CD14-positive monocyte (primary cell): ENCODE measurements around the gene INPP5B. TPM values are rescaled to one million over a fixed set of nuclear protein-coding genes. Genes with fewer than 3 reads are reported as not detected.
A peak's percentile ranks its signal among the peaks of the same experiment; 100 is the strongest.
"Not testable (repeated sequence)": the region's sequence is repeated elsewhere in the genome, so short reads cannot be mapped to it uniquely, and the experiment has no call there.

ENCODE experiments used
- DNase-seq, 3 donors: peaks; one replicate each; pipeline ENCODE4 v3.0.0-alpha.2; 2011 to 2022
- H2AFZ ChIP-seq: 2 replicates; pipeline ENCODE4 v1.6.0; 2012; ENCODE audit warnings: mild to moderate bottlenecking, low read depth, low read length, inconsistent platforms; ENCODE audit not compliant: insufficient read depth, poor library complexity, severe bottlenecking
- H3K27ac ChIP-seq, 2 donors: 1 replicate in 1 of 2; 2 replicates in 1 of 2; pipeline ENCODE4 v1.5.1; 2012 to 2013; ENCODE audit warnings: low read length in 2 of 2, control low read depth in 1 of 2, inconsistent platforms in 1 of 2, low read depth in 1 of 2, mild to moderate bottlenecking in 1 of 2
- H3K27me3 ChIP-seq, 2 donors: one replicate each; pipeline versions ENCODE4 v1.6.0 to v1.6.1; 2011 to 2013; ENCODE audit warnings: low read length in 2 of 2; ENCODE audit not compliant: control insufficient read depth in 2 of 2, insufficient read depth in 2 of 2
- H3K36me3 ChIP-seq, 2 donors: replicated peaks in 1 of 2; 1 replicate in 1 of 2; 2 replicates in 1 of 2; pipeline versions ENCODE4 v1.5.1 to v1.6.1; 2012 to 2013; ENCODE audit warnings: low read length in 2 of 2, control low read depth in 1 of 2, inconsistent platforms in 1 of 2, mild to moderate bottlenecking in 1 of 2; ENCODE audit not compliant: insufficient read depth in 2 of 2, control insufficient read depth in 1 of 2
- H3K4me1 ChIP-seq, 2 donors: 1 replicate in 1 of 2; 2 replicates in 1 of 2; pipeline versions ENCODE4 v1.5.1 to v1.6.1; 2012 to 2013; ENCODE audit warnings: low read length in 2 of 2, control low read depth in 1 of 2, inconsistent platforms in 1 of 2, mild to moderate bottlenecking in 1 of 2, moderate library complexity in 1 of 2; ENCODE audit not compliant: insufficient read depth in 2 of 2, control insufficient read depth in 1 of 2
- H3K4me2 ChIP-seq: replicated peaks from 2 replicates; pipeline ENCODE3; 2012; ENCODE audit warnings: low read length, moderate library complexity, mild to moderate bottlenecking; ENCODE audit not compliant: poor library complexity, severe bottlenecking; ENCODE audit errors: extremely low read depth
- H3K4me3 ChIP-seq, 3 experiments: fragments of 200-600 bp in 1 of 3; sonication (generic) in 1 of 3; replicated peaks in 1 of 3; 1 replicate in 2 of 3; 2 replicates in 1 of 3; pipeline ENCODE4 v1.5.1; 2011 to 2013; ENCODE audit warnings: low read length in 3 of 3, mild to moderate bottlenecking in 3 of 3, control low read depth in 2 of 3, low read depth in 2 of 3, inconsistent platforms in 1 of 3, moderate library complexity in 1 of 3
- H3K79me2 ChIP-seq: 2 replicates; pipeline ENCODE4 v1.6.0; 2012; ENCODE audit warnings: mild to moderate bottlenecking, control low read depth, inconsistent platforms, low read length, moderate library complexity; ENCODE audit not compliant: insufficient read depth
- H3K9ac ChIP-seq: 2 replicates; pipeline ENCODE4 v1.6.0; 2017; ENCODE audit warnings: low read length, mild to moderate bottlenecking; ENCODE audit not compliant: insufficient read depth, poor library complexity, severe bottlenecking
- H3K9me3 ChIP-seq, 2 donors: replicated peaks in 1 of 2; 1 replicate in 1 of 2; 2 replicates in 1 of 2; pipeline versions ENCODE4 v1.5.1 to v1.6.1; 2012 to 2013; ENCODE audit warnings: low read length in 2 of 2, control low read depth in 1 of 2; ENCODE audit not compliant: control insufficient read depth in 1 of 2, insufficient read depth in 1 of 2
- H4K20me1 ChIP-seq: 2 replicates; pipeline ENCODE4 v1.6.0; 2012; ENCODE audit warnings: mild to moderate bottlenecking, low read length, control low read depth, moderate library complexity; ENCODE audit not compliant: insufficient read depth
- H3K27ac Mint-ChIP-seq, 7 donors: one replicate each; pipeline ENCODE4 v1.8.0; 2020; ENCODE audit warnings: mild to moderate bottlenecking in 7 of 7, mixed read lengths in 7 of 7, moderate library complexity in 6 of 7, inconsistent platforms in 2 of 7
- H3K27me3 Mint-ChIP-seq, 3 donors: one replicate each; pipeline ENCODE4 v1.8.0; 2021 to 2022; ENCODE audit warnings: low read depth in 3 of 3, mild to moderate bottlenecking in 3 of 3, mixed read lengths in 3 of 3, moderate library complexity in 3 of 3, inconsistent platforms in 1 of 3
- H3K36me3 Mint-ChIP-seq, 2 donors: one replicate each; pipeline ENCODE4 v1.8.0; 2020; ENCODE audit warnings: mixed read lengths in 2 of 2, inconsistent platforms in 1 of 2, mild to moderate bottlenecking in 1 of 2
- H3K4me1 Mint-ChIP-seq: one replicate; pipeline ENCODE4 v1.8.0; 2020; ENCODE audit warnings: mild to moderate bottlenecking, mixed read lengths
- H3K4me3 Mint-ChIP-seq, 2 donors: one replicate each; pipeline ENCODE4 v1.8.0; 2020; ENCODE audit warnings: mild to moderate bottlenecking in 2 of 2, mixed read lengths in 2 of 2, moderate library complexity in 1 of 2
- H3K9me3 Mint-ChIP-seq, 7 donors: one replicate each; pipeline ENCODE4 v1.8.0; 2020 to 2022; ENCODE audit warnings: mixed read lengths in 7 of 7, mild to moderate bottlenecking in 6 of 7, moderate library complexity in 6 of 7, inconsistent platforms in 2 of 7
- CTCF ChIP-seq: fragments of 200-600 bp; IDR thresholded peaks from one replicate; pipeline ENCODE4 v1.8.0; 2022; ENCODE audit warnings: antibody characterized with exemption, mild to moderate bottlenecking
- WGBS: methylation state at CpG from one replicate; pipeline ENCODE4 v1.1.5; 2013; ENCODE audit warnings: missing lambda C conversion rate; ENCODE audit not compliant: insufficient coverage; 5-methylcytosine and 5-hydroxymethylcytosine counted together
- intact Hi-C, 2 donors: fragments of 100-400 bp; cut with micrococcal nuclease; formaldehyde crosslinking; loops; one replicate each; pipeline versions ENCODE4 v1.15.0 to v1.15.1; 2023
- polyA plus RNA-seq, 3 donors: library from polyadenylated mRNA; depleted of rRNA in 1 of 3; unstranded in 2 of 3; stranded (reverse) in 1 of 3; fragments of 300-500 nt in 2 of 3; fragments of >200 nt in 1 of 3; fragmentation: Illumina TruSeq in 2 of 3; gene quantifications; 1 replicate in 2 of 3; 2 replicates in 1 of 3; pipeline ENCODE4 v1.2.3, GENCODE V29; 2012 to 2021

Gene INPP5B
- polyA plus RNA-seq, 3 donors = 3.0 to 13.1 (median 5.8) TPM

GRCh38 chr1:37914719-37915475 is 32.0 kb downstream of the INPP5B start:
- H3K4me3 Mint-ChIP-seq = no peak overlapping the region
- peaks cover 3 to 46% of the 10 kb centered on the region in 2 donors for H3K36me3 ChIP-seq
- no peak overlapping the region for H3K27ac ChIP-seq
- H3K27ac Mint-ChIP-seq = no peak overlapping the region
- H2AFZ ChIP-seq = no peak overlapping the region
- intact Hi-C loops = no loop called here
- no peaks in the 10 kb centered on the region for H3K27me3 ChIP-seq
- peaks cover 0 to 1% (median 0%) of the 10 kb centered on the region in 7 donors for H3K9me3 Mint-ChIP-seq
- DNase-seq = no peak
- H3K4me1 Mint-ChIP-seq = peaks cover 12% of the 10 kb centered on the region
- peaks cover 9 to 11% of the 10 kb centered on the region in 2 donors for H3K4me1 ChIP-seq
- H3K4me2 ChIP-seq = no peak overlapping the region
- H3K36me3 Mint-ChIP-seq = peaks cover 10 to 11% of the 10 kb centered on the region in 2 donors
- H3K27me3 Mint-ChIP-seq = no peaks in the 10 kb centered on the region
- peaks cover 15 to 18% of the 10 kb centered on the region in 2 donors for H3K9me3 ChIP-seq
- H3K9ac ChIP-seq = no peak overlapping the region
- no peak for TF ChIP-seq CTCF
- no CpG with 5 or more reads among the region's 4 CpGs for WGBS
- H3K4me3 ChIP-seq = no peak overlapping the region
- peaks cover 23% of the 10 kb centered on the region for H4K20me1 ChIP-seq
- peaks cover 67% of the 10 kb centered on the region for H3K79me2 ChIP-seq

- H3K4me1 ChIP-seq, H3K9ac ChIP-seq, DNase-seq, H3K4me1 Mint-ChIP-seq, H3K4me3 Mint-ChIP-seq, intact Hi-C loops, H4K20me1 ChIP-seq, H3K27ac Mint-ChIP-seq, H3K27me3 ChIP-seq, H3K27me3 Mint-ChIP-seq, H3K4me3 ChIP-seq, H2AFZ ChIP-seq, H3K27ac ChIP-seq, H3K4me2 ChIP-seq: not testable (repeated sequence)
- H3K79me2 ChIP-seq = peaks cover 55% of the 10 kb centered on the region
- H3K36me3 ChIP-seq = peaks cover 3 to 54% of the 10 kb centered on the region in 2 donors
- Mint-ChIP-seq H3K36me3 (peaks cover 16% of the 10 kb centered on the region in 2 donors), H3K9me3 (peaks cover 5 to 25% (median 15%) of the 10 kb centered on the region in 7 donors)
- peaks cover 15 to 23% of the 10 kb centered on the region in 2 donors for H3K9me3 ChIP-seq
- 100% methylated on average over 2 of the region's 3 CpGs for WGBS
These were observed 35.4 kb downstream of the INPP5B start for GRCh38 chr1:37911478-37911877.

DNA sequence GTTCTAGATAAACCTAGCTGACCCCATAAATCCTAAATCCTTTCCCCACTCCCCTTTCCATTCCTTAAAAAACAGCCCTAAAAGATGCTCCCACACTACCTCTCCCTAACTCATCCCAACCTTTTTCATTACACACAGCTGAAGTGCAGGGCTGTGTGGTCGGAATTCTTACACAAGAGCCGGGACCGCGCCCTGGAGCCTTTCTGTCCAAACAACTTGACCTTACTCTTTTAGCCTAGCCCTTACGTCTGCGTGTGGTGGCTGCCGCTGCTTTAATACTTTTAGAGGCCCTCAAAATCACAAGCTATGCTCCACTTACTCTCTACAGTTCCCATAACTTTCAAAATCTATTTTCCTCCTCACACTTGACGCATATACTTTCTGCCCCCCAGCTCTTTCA is 36.0 kb downstream of the INPP5B start:
- H3K9me3 Mint-ChIP-seq = peaks cover 5 to 25% (median 15%) of the 10 kb centered on the region in 7 donors
- 95% methylated on average over 4 of the region's 8 CpGs for WGBS

GRCh38 chr1:37908531-37908930 is 38.3 kb downstream of the INPP5B start:
- Histone ChIP-seq H3K36me3 (peaks cover 3 to 45% of the 10 kb centered on the region in 2 donors), H3K79me2 (peaks cover 30% of the 10 kb centered on the region), H3K9me3 (peaks cover 15 to 25% of the 10 kb centered on the region in 2 donors)
- H3K4me2 ChIP-seq, H3K4me1 Mint-ChIP-seq, H3K27ac ChIP-seq, H3K4me3 ChIP-seq, H3K27me3 Mint-ChIP-seq, H3K27me3 ChIP-seq, H4K20me1 ChIP-seq, DNase-seq, H3K9ac ChIP-seq, H3K4me1 ChIP-seq, H2AFZ ChIP-seq, H3K4me3 Mint-ChIP-seq, intact Hi-C loops: not testable (repeated sequence)
- H3K36me3 Mint-ChIP-seq = peaks cover 15 to 16% of the 10 kb centered on the region in 2 donors
- H3K27ac Mint-ChIP-seq = peak overlapping the region in 1 of 7 donors; percentile 44
- H3K9me3 Mint-ChIP-seq = peaks cover 5 to 25% (median 15%) of the 10 kb centered on the region in 7 donors
- 100% methylated on average over 7 of the region's 10 CpGs for WGBS

More for the DNA sequence above, 36.0 kb downstream of the INPP5B start:
- intact Hi-C loops, H3K27me3 Mint-ChIP-seq, H4K20me1 ChIP-seq, H3K27me3 ChIP-seq, H3K27ac ChIP-seq, H3K9ac ChIP-seq, H3K27ac Mint-ChIP-seq, H3K4me1 Mint-ChIP-seq, H3K4me2 ChIP-seq, H3K4me1 ChIP-seq, DNase-seq, H2AFZ ChIP-seq, H3K4me3 ChIP-seq, H3K4me3 Mint-ChIP-seq: not testable (repeated sequence)
- Histone ChIP-seq H3K79me2 (peaks cover 52% of the 10 kb centered on the region), H3K36me3 (peaks cover 3 to 55% of the 10 kb centered on the region in 2 donors), H3K9me3 (peaks cover 15 to 25% of the 10 kb centered on the region in 2 donors)
- H3K36me3 Mint-ChIP-seq = peaks cover 14 to 17% of the 10 kb centered on the region in 2 donors
